Neural cell (in vitro differentiated cells): ENCODE data around the gene PYGM. TPM values are rescaled to one million over a fixed set of nuclear protein-coding genes. Genes with fewer than 3 reads are reported as not detected.

Source experiments
- H2AFZ ChIP-seq: fragments of 200-600, 300-800 bp; sonication (generic), shearing (Covaris generic); 2 replicates; pipeline ENCODE4 v1.6.0; 2014; ENCODE audit warnings: low read depth, mild to moderate bottlenecking, antibody characterized with exemption, low read length, moderate library complexity
- H3F3A ChIP-seq: fragments of 200-600 bp; shearing (Covaris generic); 2 replicates; pipeline ENCODE4 v1.6.1; 2016; ENCODE audit warnings: mild to moderate bottlenecking, moderate library complexity, mixed read lengths, antibody characterized with exemption, low read length; ENCODE audit not compliant: insufficient read depth, poor library complexity, severe bottlenecking
- H3K27ac ChIP-seq: fragments of 200-600, 300-800 bp; sonication (generic), shearing (Covaris generic); 2 replicates; pipeline ENCODE4 v1.5.1; 2014; ENCODE audit warnings: mild to moderate bottlenecking, low read length, moderate library complexity
- H3K27me3 ChIP-seq: fragments of 300-800, 200-600 bp; sonication (generic), shearing (Covaris generic); 2 replicates; pipeline ENCODE4 v1.6.0; 2014; ENCODE audit warnings: mild to moderate bottlenecking, low read depth, low read length, moderate library complexity; ENCODE audit not compliant: insufficient read depth
- H3K36me3 ChIP-seq: fragments of 300-800, 200-600 bp; sonication (generic), shearing (Covaris generic); 2 replicates; pipeline ENCODE4 v1.5.1; 2014; ENCODE audit warnings: mild to moderate bottlenecking, antibody characterized with exemption, low read length, moderate library complexity; ENCODE audit not compliant: insufficient read depth
- H3K4me2 ChIP-seq: fragments of 300-800, 200-600 bp; sonication (generic), shearing (Covaris generic); 2 replicates; pipeline ENCODE4 v1.6.0; 2014; ENCODE audit warnings: mild to moderate bottlenecking, low read length
- H3K4me3 ChIP-seq: fragments of 300-800, 200-600 bp; sonication (generic), shearing (Covaris generic); 2 replicates; pipeline ENCODE4 v1.5.1; 2014; ENCODE audit warnings: mild to moderate bottlenecking, low read length, moderate library complexity
- H3K79me2 ChIP-seq: fragments of 200-600 bp; shearing (Covaris generic); replicated peaks from 2 replicates; pipeline ENCODE4 v1.6.0; 2014; ENCODE audit warnings: mild to moderate bottlenecking, low read length, moderate library complexity; ENCODE audit not compliant: insufficient read depth
- H3K9ac ChIP-seq: fragments of 300-800, 200-600 bp; sonication (generic), shearing (Covaris generic); 2 replicates; pipeline ENCODE4 v1.6.1; 2016; ENCODE audit warnings: mild to moderate bottlenecking, low read length, mixed read lengths
- H3K9me2 ChIP-seq: fragments of 200-600 bp; shearing (Covaris generic); 2 replicates; pipeline ENCODE4 v1.6.1; 2016; ENCODE audit warnings: mild to moderate bottlenecking, low read length, mixed read lengths; ENCODE audit not compliant: insufficient read depth
- H3K9me3 ChIP-seq: fragments of 200-600, 300-800 bp; sonication (generic), shearing (Covaris generic); 2 replicates; pipeline ENCODE4 v1.6.1; 2016; ENCODE audit warnings: mild to moderate bottlenecking, mixed run types, low read length, moderate library complexity, mixed read lengths
- H4K20me1 ChIP-seq: fragments of 200-600 bp; shearing (Covaris generic); 2 replicates; pipeline ENCODE4 v1.6.1; 2016; ENCODE audit warnings: mild to moderate bottlenecking, mixed run types; ENCODE audit not compliant: insufficient read depth
- EZH2 ChIP-seq: fragments of 200-600, 300-800 bp; shearing (Covaris generic), sonication (generic); IDR thresholded peaks from 2 replicates; pipeline ENCODE4 v1.6.1; 2014; ENCODE audit warnings: antibody characterized with exemption, low read length, borderline replicate concordance, mild to moderate bottlenecking; ENCODE audit not compliant: insufficient read depth, poor library complexity, severe bottlenecking
- MXI1 ChIP-seq: fragments of 450-650 bp; conservative IDR thresholded peaks from 2 replicates; pipeline ENCODE4 v1.6.1; 2014; ENCODE audit warnings: antibody characterized with exemption, mild to moderate bottlenecking; ENCODE audit not compliant: poor library complexity, severe bottlenecking
- POLR2AphosphoS5 ChIP-seq: IDR thresholded peaks from 2 replicates; pipeline ENCODE4 v1.6.1; 2012
- SMC3 ChIP-seq: fragments of 450-650 bp; conservative IDR thresholded peaks from 2 replicates; pipeline ENCODE4 v1.6.1; 2014; ENCODE audit warnings: antibody characterized with exemption, mild to moderate bottlenecking, moderate library complexity; ENCODE audit not compliant: poor library complexity
- polyA plus RNA-seq: library from polyadenylated mRNA; depleted of rRNA; stranded (reverse); fragments of >200 nt; gene quantifications from 2 replicates; pipeline ENCODE4 v1.2.3, GENCODE V29; 2014
- TF ChIP-seq, protein P1 (sequence below): fragments of 450-650 bp; IDR thresholded peaks from 2 replicates; pipeline ENCODE4 v1.5.1; 2014; ENCODE audit warnings: antibody characterized with exemption, mild to moderate bottlenecking, moderate library complexity; ENCODE audit not compliant: poor library complexity, severe bottlenecking
- TF ChIP-seq, protein P2 (sequence below): IDR thresholded peaks from 2 replicates; pipeline ENCODE4 v1.6.1; 2012; ENCODE audit warnings: borderline replicate concordance

PYGM gene
- polyA plus RNA-seq, 1 donor from 2014 or later = 0.43 TPM

DNA sequence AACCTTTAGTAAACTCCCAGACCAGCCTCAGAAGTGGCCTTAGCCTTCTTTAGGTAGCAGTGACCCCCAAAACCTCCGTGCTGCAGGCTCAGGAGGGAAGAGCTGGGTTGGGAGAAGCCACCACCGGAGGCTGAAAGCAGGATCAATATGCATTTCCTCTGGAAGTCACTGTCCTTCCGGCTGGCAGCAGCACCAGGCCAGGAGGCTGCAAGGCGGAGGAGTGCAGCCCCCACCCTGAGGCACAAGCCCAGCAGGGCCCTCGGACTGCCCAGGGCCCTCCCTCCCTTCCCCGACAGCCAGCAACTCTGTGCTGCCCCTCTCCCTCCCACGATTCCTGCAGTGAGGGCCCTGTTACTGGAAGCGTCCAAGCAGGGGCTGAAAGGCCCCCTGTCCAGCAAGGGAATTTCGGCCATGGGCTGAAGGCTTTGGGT is 33.5 kb downstream of the PYGM start:
- Histone ChIP-seq H2AFZ (no peak overlapping the region), H3K79me2 (peaks cover 14% of the 10 kb centered on the region), H3K4me3 (peak overlapping the region; percentile 49), H3K9ac (peak overlapping the region; percentile 43), H3K9me3 (no peaks in the 10 kb centered on the region), H3F3A (no peaks in the 10 kb centered on the region), H3K27me3 (no peaks in the 10 kb centered on the region), H3K27ac (peak overlapping the region; percentile 43), H3K4me2 (no peak overlapping the region), H3K9me2 (no peaks in the 10 kb centered on the region), H4K20me1 (no peaks in the 10 kb centered on the region), H3K36me3 (no peaks in the 10 kb centered on the region)
- TF ChIP-seq POLR2AphosphoS5 = no peak

DNA sequence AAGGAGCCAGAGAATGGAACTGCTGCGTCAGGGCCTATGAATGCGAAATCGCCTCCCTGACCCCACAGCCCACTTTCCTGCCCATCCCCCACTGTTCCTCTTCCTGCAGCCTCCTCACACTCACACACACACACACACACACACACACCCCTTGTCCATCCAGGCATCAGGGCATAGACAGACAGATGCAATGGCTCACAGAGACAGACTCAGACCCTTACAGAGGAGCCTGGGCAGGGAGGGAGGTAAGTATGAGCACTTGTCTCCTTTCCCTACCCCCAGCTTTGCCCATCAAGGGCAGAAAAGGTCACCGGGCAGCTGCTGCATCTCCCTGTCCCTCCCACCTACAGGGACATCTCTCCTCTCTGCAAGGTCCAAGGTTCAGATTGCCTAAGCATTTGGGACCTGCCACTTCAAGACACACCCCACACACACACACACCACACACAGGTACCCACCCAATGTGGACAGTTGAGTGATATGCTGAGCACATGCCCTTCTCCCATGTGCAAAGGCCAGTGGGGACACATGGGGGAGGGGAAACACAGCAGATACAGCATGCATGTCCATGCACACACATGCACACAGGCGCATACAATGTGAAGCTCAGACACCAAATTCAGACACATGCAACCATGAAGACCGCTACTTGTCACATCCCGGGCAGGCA is 34.8 kb downstream of the PYGM start:
- Histone ChIP-seq H3K79me2 (peaks cover 26% of the 10 kb centered on the region), H3K27ac (peak overlapping the region; percentile 43), H3F3A (no peaks in the 10 kb centered on the region), H3K9me2 (no peaks in the 10 kb centered on the region), H3K4me2 (peak overlapping the region; percentile 46), H3K9me3 (no peaks in the 10 kb centered on the region), H3K36me3 (no peaks in the 10 kb centered on the region), H3K9ac (peak overlapping the region; percentile 43), H4K20me1 (peaks cover 3% of the 10 kb centered on the region), H3K4me3 (peak overlapping the region; percentile 49), H3K27me3 (no peaks in the 10 kb centered on the region), H2AFZ (peak overlapping the region; percentile 24)
- no peak for TF ChIP-seq SMC3
- peak; percentile 60 for TF ChIP-seq MXI1

DNA sequence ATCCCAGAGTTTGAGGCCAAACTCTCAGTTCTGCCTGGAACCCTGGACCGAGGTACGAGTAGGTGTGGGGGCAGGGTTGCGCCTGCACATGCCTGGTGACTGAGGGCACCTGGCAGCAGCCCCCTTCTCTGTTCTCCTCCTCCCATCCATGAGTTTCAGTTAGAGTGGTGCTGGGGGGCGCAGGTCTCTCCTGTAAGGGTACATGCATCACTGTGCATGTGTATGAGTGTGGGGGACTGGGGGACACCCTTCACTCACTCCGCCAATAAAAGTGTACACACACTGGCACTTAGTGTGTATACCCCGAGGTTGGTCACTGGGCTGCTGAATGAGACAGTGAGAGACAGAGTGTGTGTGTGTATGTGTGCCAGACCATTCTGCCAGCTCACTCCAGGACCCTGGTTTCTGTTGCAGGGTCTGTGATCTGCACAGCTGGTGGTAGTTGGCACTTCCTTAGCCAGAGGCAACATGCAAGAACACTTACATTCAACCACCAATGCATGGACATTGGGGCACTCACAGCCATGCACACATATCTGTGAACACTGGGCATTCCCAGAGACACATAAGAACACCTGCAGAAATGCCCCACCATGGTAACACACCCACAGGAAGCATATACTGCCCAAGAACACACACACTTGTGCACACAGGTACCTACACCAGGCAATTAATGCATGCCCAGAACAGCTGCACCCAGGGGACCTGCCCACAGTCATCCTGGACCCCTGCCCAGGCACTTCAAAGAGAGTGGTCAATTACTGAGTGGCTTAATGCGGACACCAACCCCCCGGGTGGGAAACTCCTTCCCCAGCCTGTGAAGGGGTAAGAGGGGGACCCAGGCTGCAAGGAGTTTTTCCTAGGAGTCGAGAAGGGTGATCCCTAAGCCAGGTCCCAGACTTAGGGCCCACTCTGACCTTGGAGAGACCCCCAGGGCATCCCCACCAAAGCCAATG is 35.6 kb downstream of the PYGM start:
- Histone ChIP-seq H3K27ac (no peak overlapping the region), H3K79me2 (peaks cover 34% of the 10 kb centered on the region), H3K4me2 (no peak overlapping the region), H3K4me3 (peak overlapping the region; percentile 91), H2AFZ (no peak overlapping the region), H4K20me1 (peaks cover 4% of the 10 kb centered on the region), H3K36me3 (no peaks in the 10 kb centered on the region), H3F3A (no peaks in the 10 kb centered on the region), H3K9ac (peak overlapping the region; percentile 92), H3K9me2 (no peaks in the 10 kb centered on the region), H3K27me3 (no peaks in the 10 kb centered on the region), H3K9me3 (no peaks in the 10 kb centered on the region)
- TF ChIP-seq POLR2AphosphoS5 (no peak), SMC3 (no peak), EZH2 (no peak)
- TF ChIP-seq, protein P1, sequence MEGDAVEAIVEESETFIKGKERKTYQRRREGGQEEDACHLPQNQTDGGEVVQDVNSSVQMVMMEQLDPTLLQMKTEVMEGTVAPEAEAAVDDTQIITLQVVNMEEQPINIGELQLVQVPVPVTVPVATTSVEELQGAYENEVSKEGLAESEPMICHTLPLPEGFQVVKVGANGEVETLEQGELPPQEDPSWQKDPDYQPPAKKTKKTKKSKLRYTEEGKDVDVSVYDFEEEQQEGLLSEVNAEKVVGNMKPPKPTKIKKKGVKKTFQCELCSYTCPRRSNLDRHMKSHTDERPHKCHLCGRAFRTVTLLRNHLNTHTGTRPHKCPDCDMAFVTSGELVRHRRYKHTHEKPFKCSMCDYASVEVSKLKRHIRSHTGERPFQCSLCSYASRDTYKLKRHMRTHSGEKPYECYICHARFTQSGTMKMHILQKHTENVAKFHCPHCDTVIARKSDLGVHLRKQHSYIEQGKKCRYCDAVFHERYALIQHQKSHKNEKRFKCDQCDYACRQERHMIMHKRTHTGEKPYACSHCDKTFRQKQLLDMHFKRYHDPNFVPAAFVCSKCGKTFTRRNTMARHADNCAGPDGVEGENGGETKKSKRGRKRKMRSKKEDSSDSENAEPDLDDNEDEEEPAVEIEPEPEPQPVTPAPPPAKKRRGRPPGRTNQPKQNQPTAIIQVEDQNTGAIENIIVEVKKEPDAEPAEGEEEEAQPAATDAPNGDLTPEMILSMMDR = no peak
- TF ChIP-seq, protein P2, sequence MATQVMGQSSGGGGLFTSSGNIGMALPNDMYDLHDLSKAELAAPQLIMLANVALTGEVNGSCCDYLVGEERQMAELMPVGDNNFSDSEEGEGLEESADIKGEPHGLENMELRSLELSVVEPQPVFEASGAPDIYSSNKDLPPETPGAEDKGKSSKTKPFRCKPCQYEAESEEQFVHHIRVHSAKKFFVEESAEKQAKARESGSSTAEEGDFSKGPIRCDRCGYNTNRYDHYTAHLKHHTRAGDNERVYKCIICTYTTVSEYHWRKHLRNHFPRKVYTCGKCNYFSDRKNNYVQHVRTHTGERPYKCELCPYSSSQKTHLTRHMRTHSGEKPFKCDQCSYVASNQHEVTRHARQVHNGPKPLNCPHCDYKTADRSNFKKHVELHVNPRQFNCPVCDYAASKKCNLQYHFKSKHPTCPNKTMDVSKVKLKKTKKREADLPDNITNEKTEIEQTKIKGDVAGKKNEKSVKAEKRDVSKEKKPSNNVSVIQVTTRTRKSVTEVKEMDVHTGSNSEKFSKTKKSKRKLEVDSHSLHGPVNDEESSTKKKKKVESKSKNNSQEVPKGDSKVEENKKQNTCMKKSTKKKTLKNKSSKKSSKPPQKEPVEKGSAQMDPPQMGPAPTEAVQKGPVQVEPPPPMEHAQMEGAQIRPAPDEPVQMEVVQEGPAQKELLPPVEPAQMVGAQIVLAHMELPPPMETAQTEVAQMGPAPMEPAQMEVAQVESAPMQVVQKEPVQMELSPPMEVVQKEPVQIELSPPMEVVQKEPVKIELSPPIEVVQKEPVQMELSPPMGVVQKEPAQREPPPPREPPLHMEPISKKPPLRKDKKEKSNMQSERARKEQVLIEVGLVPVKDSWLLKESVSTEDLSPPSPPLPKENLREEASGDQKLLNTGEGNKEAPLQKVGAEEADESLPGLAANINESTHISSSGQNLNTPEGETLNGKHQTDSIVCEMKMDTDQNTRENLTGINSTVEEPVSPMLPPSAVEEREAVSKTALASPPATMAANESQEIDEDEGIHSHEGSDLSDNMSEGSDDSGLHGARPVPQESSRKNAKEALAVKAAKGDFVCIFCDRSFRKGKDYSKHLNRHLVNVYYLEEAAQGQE = no peak
